ENCODE data around the gene ASRGL1. TPM values are rescaled to one million over a fixed set of nuclear protein-coding genes. Genes with fewer than 3 reads are reported as not detected.

Gene ASRGL1
- total RNA-seq, 1 experiment from 2014 or later, result 10.6 TPM

- DNase-seq (ENCODE audit: low spot score), result no peak
These were observed 75.9 kb downstream of the ASRGL1 start for GRCh38 chr11:62413060-62413696.

GRCh38 chr11:62416596-62416995 lies 79.3 kb downstream of the ASRGL1 start:
- DNase-seq (ENCODE audit: low spot score), result no peak

GRCh38 chr11:62418136-62418535 lies 80.9 kb downstream of the ASRGL1 start:
- no peak for DNase-seq (ENCODE audit: low spot score)

- DNase-seq (ENCODE audit: low spot score), result no peak
These were observed 81.5 kb downstream of the ASRGL1 start, which contains the start of gene SCGB1A1 for GRCh38 chr11:62418733-62419132. Gene SCGB1A1 (plus strand): TSS chr11:62419033. CDS start chr11:62419096, 63 bp downstream.

- DNase-seq (ENCODE audit: low spot score), result no peak
These were observed 82.2 kb downstream of the ASRGL1 start for GRCh38 chr11:62419314-62419929.

GRCh38 chr11:62419943-62420342 lies 82.7 kb downstream of the ASRGL1 start:
- no peak for DNase-seq (ENCODE audit: low spot score)

GRCh38 chr11:62420882-62421281 lies 83.6 kb downstream of the ASRGL1 start:
- no peak for DNase-seq (ENCODE audit: low spot score)

GRCh38 chr11:62421996-62422395 lies 84.7 kb downstream of the ASRGL1 start:
- DNase-seq (ENCODE audit: low spot score), result no peak

GRCh38 chr11:62423012-62423411 lies 85.8 kb downstream of the ASRGL1 start:
- no peak for DNase-seq (ENCODE audit: low spot score)

GRCh38 chr11:62427630-62428233 lies 90.5 kb downstream of the ASRGL1 start:
- no peak for DNase-seq (ENCODE audit: low spot score)

- no peak for DNase-seq (ENCODE audit: low spot score)
These were observed 91.8 kb downstream of the ASRGL1 start for GRCh38 chr11:62428871-62429560.

GRCh38 chr11:62430425-62430824 lies 93.2 kb downstream of the ASRGL1 start:
- DNase-seq (ENCODE audit: low spot score), result no peak

GRCh38 chr11:62431171-62431901 lies 94.1 kb downstream of the ASRGL1 start:
- no peak for DNase-seq (ENCODE audit: low spot score)

GRCh38 chr11:62432695-62433094 lies 95.4 kb downstream of the ASRGL1 start:
- DNase-seq (ENCODE audit: low spot score), result no peak

GRCh38 chr11:62433141-62433903 lies 96.1 kb downstream of the ASRGL1 start:
- DNase-seq (ENCODE audit: low spot score), result no peak

- DNase-seq (ENCODE audit: low spot score), result no peak
These were observed 96.6 kb downstream of the ASRGL1 start for GRCh38 chr11:62433904-62434276.

GRCh38 chr11:62435846-62436660 lies 98.8 kb downstream of the ASRGL1 start:
- DNase-seq (ENCODE audit: low spot score), result no peak

- no peak for DNase-seq (ENCODE audit: low spot score)
These were observed 100.4 kb downstream of the ASRGL1 start for GRCh38 chr11:62437616-62438015.

GRCh38 chr11:62438641-62439040 lies 101.4 kb downstream of the ASRGL1 start:
- no peak for DNase-seq (ENCODE audit: low spot score)

All from H4 (cell line).